GM23248 (cell line): Measurements from ENCODE around the gene MALT1.

Source experiments
- EZH2 ChIP-seq: fragments of 200-600 bp; sonication (generic); IDR thresholded peaks from 2 replicates; pipeline ENCODE4 v1.6.1; 2018; ENCODE audit warnings: antibody characterized with exemption, mild to moderate bottlenecking; ENCODE audit not compliant: insufficient read depth, poor library complexity, severe bottlenecking
- EZH2phosphoT487 ChIP-seq: fragments of 200-600 bp; sonication (generic); IDR thresholded peaks from 2 replicates; pipeline ENCODE4 v1.6.1; 2018; ENCODE audit warnings: antibody characterized with exemption, moderate library complexity, mild to moderate bottlenecking, low read depth; ENCODE audit not compliant: insufficient read depth

GRCh38 chr18:58728719-58729118, 57.5 kb downstream of the MALT1 start:
- TF ChIP-seq EZH2 = no peak
- no peak for TF ChIP-seq EZH2phosphoT487
